GM12878 (cell line): ENCODE data around the gene TTLL4.

Source experiments
- JUND ChIP-seq: IDR thresholded peaks from 2 replicates; pipeline ENCODE4 v1.6.1; 2012; ENCODE audit warnings: low read depth, mild to moderate bottlenecking, low read length, improper control_type of control experiment, moderate library complexity
- RAD21 ChIP-seq: IDR thresholded peaks from 2 replicates; pipeline ENCODE4 v1.6.1; 2011; ENCODE audit warnings: mild to moderate bottlenecking, low read depth, low read length, moderate library complexity; ENCODE audit not compliant: insufficient read depth
- SPI1 ChIP-seq: IDR thresholded peaks from 2 replicates; pipeline ENCODE4 v1.6.1; 2011; ENCODE audit warnings: low read depth, mild to moderate bottlenecking, low read length, moderate library complexity, borderline replicate concordance; ENCODE audit not compliant: insufficient read depth
- TF ChIP-seq, protein P1 (sequence below): IDR thresholded peaks from 2 replicates; pipeline ENCODE4 v1.6.1; 2011; ENCODE audit warnings: borderline replicate concordance, low read depth, mild to moderate bottlenecking, moderate library complexity, mixed read lengths, low read length; ENCODE audit not compliant: insufficient read depth; ENCODE audit errors: extremely low read length

DNA sequence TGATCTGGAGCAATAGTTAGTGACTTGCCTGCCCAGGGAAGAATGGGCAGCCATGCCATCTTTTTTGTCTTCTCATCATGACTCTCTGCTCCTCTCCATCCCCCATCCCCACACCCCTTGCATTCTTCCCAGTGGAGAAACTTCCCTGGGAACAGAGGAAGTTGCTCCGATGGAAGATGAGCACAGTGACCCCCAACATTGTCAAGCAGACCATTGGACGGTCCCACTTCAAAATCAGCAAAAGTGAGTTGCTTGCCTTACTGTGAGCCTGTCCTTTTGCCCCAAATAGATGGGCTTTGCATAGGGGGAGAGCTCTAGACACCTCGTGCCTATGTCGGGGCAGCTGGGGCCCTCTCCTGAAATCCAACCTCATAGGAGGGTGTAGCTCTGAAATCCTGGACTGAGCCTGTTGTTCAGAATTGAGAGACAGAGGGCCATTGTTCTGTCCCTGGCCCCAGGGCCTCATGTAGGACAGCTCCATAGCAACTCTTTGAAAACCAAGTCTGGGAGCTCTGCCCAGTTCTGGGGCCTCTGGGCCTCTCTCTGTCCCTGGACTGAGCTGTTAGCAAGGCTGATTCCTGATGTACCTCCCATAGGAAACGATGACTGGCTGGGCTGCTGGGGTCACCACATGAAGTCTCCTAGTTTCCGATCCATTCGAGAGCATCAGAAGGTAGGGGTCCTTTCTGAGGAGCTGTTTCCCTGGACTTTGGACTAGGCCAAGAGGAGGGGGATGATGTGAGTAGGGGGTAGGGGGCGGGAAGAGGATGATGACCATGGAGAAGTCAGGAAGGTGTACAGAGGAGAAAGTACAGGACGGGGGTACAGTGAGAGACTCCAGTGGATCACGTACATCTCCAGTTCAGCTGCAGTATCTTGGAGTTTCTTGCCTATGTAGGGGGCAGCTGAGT lies 35.2 kb downstream of the TTLL4 start:
- TF ChIP-seq SPI1 (no peak), RAD21 (no peak), JUND (no peak)
- TF ChIP-seq, protein P1, sequence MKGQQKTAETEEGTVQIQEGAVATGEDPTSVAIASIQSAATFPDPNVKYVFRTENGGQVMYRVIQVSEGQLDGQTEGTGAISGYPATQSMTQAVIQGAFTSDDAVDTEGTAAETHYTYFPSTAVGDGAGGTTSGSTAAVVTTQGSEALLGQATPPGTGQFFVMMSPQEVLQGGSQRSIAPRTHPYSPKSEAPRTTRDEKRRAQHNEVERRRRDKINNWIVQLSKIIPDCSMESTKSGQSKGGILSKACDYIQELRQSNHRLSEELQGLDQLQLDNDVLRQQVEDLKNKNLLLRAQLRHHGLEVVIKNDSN, result no peak
